CD14-positive monocyte (primary cell): ENCODE measurements around the gene CARMIL1. TPM values are rescaled to one million over a fixed set of nuclear protein-coding genes. Genes with fewer than 3 reads are reported as not detected.

Source experiments
- DNase-seq, 3 donors: peaks; one replicate each; pipeline ENCODE4 v3.0.0-alpha.2; 2011 to 2022
- H2AFZ ChIP-seq: 2 replicates; pipeline ENCODE4 v1.6.0; 2012; ENCODE audit warnings: mild to moderate bottlenecking, low read depth, low read length, inconsistent platforms; ENCODE audit not compliant: insufficient read depth, poor library complexity, severe bottlenecking
- H3K27ac ChIP-seq, 2 donors: 1 replicate in 1 of 2; 2 replicates in 1 of 2; pipeline ENCODE4 v1.5.1; 2012 to 2013; ENCODE audit warnings: low read length in 2 of 2, control low read depth in 1 of 2, inconsistent platforms in 1 of 2, low read depth in 1 of 2, mild to moderate bottlenecking in 1 of 2
- H3K27me3 ChIP-seq, 2 donors: one replicate each; pipeline versions ENCODE4 v1.6.0 to v1.6.1; 2011 to 2013; ENCODE audit warnings: low read length in 2 of 2; ENCODE audit not compliant: control insufficient read depth in 2 of 2, insufficient read depth in 2 of 2
- H3K36me3 ChIP-seq, 2 donors: replicated peaks in 1 of 2; 1 replicate in 1 of 2; 2 replicates in 1 of 2; pipeline versions ENCODE4 v1.5.1 to v1.6.1; 2012 to 2013; ENCODE audit warnings: low read length in 2 of 2, control low read depth in 1 of 2, inconsistent platforms in 1 of 2, mild to moderate bottlenecking in 1 of 2; ENCODE audit not compliant: insufficient read depth in 2 of 2, control insufficient read depth in 1 of 2
- H3K4me1 ChIP-seq, 2 donors: 1 replicate in 1 of 2; 2 replicates in 1 of 2; pipeline versions ENCODE4 v1.5.1 to v1.6.1; 2012 to 2013; ENCODE audit warnings: low read length in 2 of 2, control low read depth in 1 of 2, inconsistent platforms in 1 of 2, mild to moderate bottlenecking in 1 of 2, moderate library complexity in 1 of 2; ENCODE audit not compliant: insufficient read depth in 2 of 2, control insufficient read depth in 1 of 2
- H3K4me2 ChIP-seq: replicated peaks from 2 replicates; pipeline ENCODE3; 2012; ENCODE audit warnings: low read length, moderate library complexity, mild to moderate bottlenecking; ENCODE audit not compliant: poor library complexity, severe bottlenecking; ENCODE audit errors: extremely low read depth
- H3K4me3 ChIP-seq, 3 experiments: fragments of 200-600 bp in 1 of 3; sonication (generic) in 1 of 3; replicated peaks in 1 of 3; 1 replicate in 2 of 3; 2 replicates in 1 of 3; pipeline ENCODE4 v1.5.1; 2011 to 2013; ENCODE audit warnings: low read length in 3 of 3, mild to moderate bottlenecking in 3 of 3, control low read depth in 2 of 3, low read depth in 2 of 3, inconsistent platforms in 1 of 3, moderate library complexity in 1 of 3
- H3K79me2 ChIP-seq: 2 replicates; pipeline ENCODE4 v1.6.0; 2012; ENCODE audit warnings: mild to moderate bottlenecking, control low read depth, inconsistent platforms, low read length, moderate library complexity; ENCODE audit not compliant: insufficient read depth
- H3K9ac ChIP-seq: 2 replicates; pipeline ENCODE4 v1.6.0; 2017; ENCODE audit warnings: low read length, mild to moderate bottlenecking; ENCODE audit not compliant: insufficient read depth, poor library complexity, severe bottlenecking
- H3K9me3 ChIP-seq, 2 donors: replicated peaks in 1 of 2; 1 replicate in 1 of 2; 2 replicates in 1 of 2; pipeline versions ENCODE4 v1.5.1 to v1.6.1; 2012 to 2013; ENCODE audit warnings: low read length in 2 of 2, control low read depth in 1 of 2; ENCODE audit not compliant: control insufficient read depth in 1 of 2, insufficient read depth in 1 of 2
- H4K20me1 ChIP-seq: 2 replicates; pipeline ENCODE4 v1.6.0; 2012; ENCODE audit warnings: mild to moderate bottlenecking, low read length, control low read depth, moderate library complexity; ENCODE audit not compliant: insufficient read depth
- H3K27ac Mint-ChIP-seq, 7 donors: one replicate each; pipeline ENCODE4 v1.8.0; 2020; ENCODE audit warnings: mild to moderate bottlenecking in 7 of 7, mixed read lengths in 7 of 7, moderate library complexity in 6 of 7, inconsistent platforms in 2 of 7
- H3K27me3 Mint-ChIP-seq, 3 donors: one replicate each; pipeline ENCODE4 v1.8.0; 2021 to 2022; ENCODE audit warnings: low read depth in 3 of 3, mild to moderate bottlenecking in 3 of 3, mixed read lengths in 3 of 3, moderate library complexity in 3 of 3, inconsistent platforms in 1 of 3
- H3K36me3 Mint-ChIP-seq, 2 donors: one replicate each; pipeline ENCODE4 v1.8.0; 2020; ENCODE audit warnings: mixed read lengths in 2 of 2, inconsistent platforms in 1 of 2, mild to moderate bottlenecking in 1 of 2
- H3K4me1 Mint-ChIP-seq: one replicate; pipeline ENCODE4 v1.8.0; 2020; ENCODE audit warnings: mild to moderate bottlenecking, mixed read lengths
- H3K4me3 Mint-ChIP-seq, 2 donors: one replicate each; pipeline ENCODE4 v1.8.0; 2020; ENCODE audit warnings: mild to moderate bottlenecking in 2 of 2, mixed read lengths in 2 of 2, moderate library complexity in 1 of 2
- H3K9me3 Mint-ChIP-seq, 7 donors: one replicate each; pipeline ENCODE4 v1.8.0; 2020 to 2022; ENCODE audit warnings: mixed read lengths in 7 of 7, mild to moderate bottlenecking in 6 of 7, moderate library complexity in 6 of 7, inconsistent platforms in 2 of 7
- WGBS: methylation state at CpG from one replicate; pipeline ENCODE4 v1.1.5; 2013; ENCODE audit warnings: missing lambda C conversion rate; ENCODE audit not compliant: insufficient coverage; 5-methylcytosine and 5-hydroxymethylcytosine counted together
- intact Hi-C, 2 donors: fragments of 100-400 bp; cut with micrococcal nuclease; formaldehyde crosslinking; loops; one replicate each; pipeline versions ENCODE4 v1.15.0 to v1.15.1; 2023
- polyA plus RNA-seq, 3 donors: library from polyadenylated mRNA; depleted of rRNA in 1 of 3; unstranded in 2 of 3; stranded (reverse) in 1 of 3; fragments of 300-500 nt in 2 of 3; fragments of >200 nt in 1 of 3; fragmentation: Illumina TruSeq in 2 of 3; gene quantifications; 1 replicate in 2 of 3; 2 replicates in 1 of 3; pipeline ENCODE4 v1.2.3, GENCODE V29; 2012 to 2021
- TF ChIP-seq, protein P1 (sequence below): fragments of 200-600 bp; IDR thresholded peaks from one replicate; pipeline ENCODE4 v1.8.0; 2022; ENCODE audit warnings: antibody characterized with exemption, mild to moderate bottlenecking

CARMIL1 gene
- polyA plus RNA-seq, 3 donors: 0.30 to 0.49 (median 0.41) TPM

DNA sequence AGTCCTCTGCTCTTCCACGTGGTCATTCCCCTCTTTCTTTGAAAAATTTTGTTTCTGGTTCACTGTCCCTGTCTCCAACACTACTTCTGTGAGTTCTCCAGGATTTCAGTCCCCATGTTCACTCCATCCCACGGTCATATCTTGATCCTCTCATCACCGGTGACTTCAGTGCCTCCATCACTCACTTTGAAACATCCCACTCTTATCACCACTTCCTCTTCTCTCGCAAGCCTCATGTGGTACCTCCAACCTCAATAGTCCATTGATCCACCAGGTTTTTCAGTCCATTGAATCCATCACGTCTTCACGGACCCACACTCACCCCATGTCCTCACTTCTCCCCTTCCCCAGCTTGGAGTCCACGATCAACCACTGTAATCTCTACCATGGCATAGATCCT lies 64.8 kb downstream of the CARMIL1 start:
- H3K9me3 ChIP-seq: no peaks in the 10 kb centered on the region
- no peak overlapping the region for H3K4me2 ChIP-seq
- Mint-ChIP-seq H3K27me3 (peaks cover 0 to 5% (median 2%) of the 10 kb centered on the region in 3 donors), H3K36me3 (peaks cover 0 to 10% of the 10 kb centered on the region in 2 donors), H3K9me3 (no peaks in the 10 kb centered on the region), H3K27ac (no peak overlapping the region), H3K4me1 (peaks cover 5% of the 10 kb centered on the region), H3K4me3 (no peak overlapping the region)
- intact Hi-C loops: no loop called here
- H3K9ac ChIP-seq: no peak overlapping the region
- H4K20me1 ChIP-seq: no peaks in the 10 kb centered on the region
- no peaks in the 10 kb centered on the region for H3K79me2 ChIP-seq
- DNase-seq: no peak
- TF ChIP-seq, protein P1, sequence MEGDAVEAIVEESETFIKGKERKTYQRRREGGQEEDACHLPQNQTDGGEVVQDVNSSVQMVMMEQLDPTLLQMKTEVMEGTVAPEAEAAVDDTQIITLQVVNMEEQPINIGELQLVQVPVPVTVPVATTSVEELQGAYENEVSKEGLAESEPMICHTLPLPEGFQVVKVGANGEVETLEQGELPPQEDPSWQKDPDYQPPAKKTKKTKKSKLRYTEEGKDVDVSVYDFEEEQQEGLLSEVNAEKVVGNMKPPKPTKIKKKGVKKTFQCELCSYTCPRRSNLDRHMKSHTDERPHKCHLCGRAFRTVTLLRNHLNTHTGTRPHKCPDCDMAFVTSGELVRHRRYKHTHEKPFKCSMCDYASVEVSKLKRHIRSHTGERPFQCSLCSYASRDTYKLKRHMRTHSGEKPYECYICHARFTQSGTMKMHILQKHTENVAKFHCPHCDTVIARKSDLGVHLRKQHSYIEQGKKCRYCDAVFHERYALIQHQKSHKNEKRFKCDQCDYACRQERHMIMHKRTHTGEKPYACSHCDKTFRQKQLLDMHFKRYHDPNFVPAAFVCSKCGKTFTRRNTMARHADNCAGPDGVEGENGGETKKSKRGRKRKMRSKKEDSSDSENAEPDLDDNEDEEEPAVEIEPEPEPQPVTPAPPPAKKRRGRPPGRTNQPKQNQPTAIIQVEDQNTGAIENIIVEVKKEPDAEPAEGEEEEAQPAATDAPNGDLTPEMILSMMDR: no peak
- H3K36me3 ChIP-seq: no peaks in the 10 kb centered on the region
- H2AFZ ChIP-seq: no peak overlapping the region
- H3K27ac ChIP-seq: no peak overlapping the region
- no peak overlapping the region for H3K4me3 ChIP-seq
- H3K27me3 ChIP-seq: no peaks in the 10 kb centered on the region
- H3K4me1 ChIP-seq: no peaks in the 10 kb centered on the region
- WGBS: 92% methylated on average over 7 of the region's 7 CpGs

DNA sequence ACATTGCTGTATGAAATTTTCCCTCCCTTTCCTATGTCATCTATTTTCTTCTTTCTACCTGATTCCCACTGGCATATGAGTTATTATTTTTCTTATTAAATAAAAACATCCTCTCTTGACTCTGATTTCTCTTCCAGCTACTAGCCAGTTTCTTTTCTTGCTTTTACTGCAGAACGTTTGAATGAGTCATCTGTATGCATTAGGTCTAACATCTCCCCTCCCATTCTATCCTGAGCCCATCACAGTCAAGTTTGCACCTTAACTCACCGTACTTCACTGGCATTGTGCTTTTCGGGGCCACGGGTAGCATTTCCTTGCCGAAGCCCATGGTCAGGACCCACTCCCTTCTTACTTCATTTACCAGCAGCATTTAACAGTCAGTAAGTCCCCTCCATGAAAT lies 65.7 kb downstream of the CARMIL1 start:
- H3K4me1 Mint-ChIP-seq: peaks cover 5% of the 10 kb centered on the region
- H3K27me3 ChIP-seq: no peaks in the 10 kb centered on the region
- peaks cover 0 to 7% (median 2%) of the 10 kb centered on the region in 3 donors for H3K27me3 Mint-ChIP-seq
- WGBS: 92% methylated on average over 5 of the region's 5 CpGs
- no peaks in the 10 kb centered on the region for H3K36me3 ChIP-seq
- no peak overlapping the region for H2AFZ ChIP-seq
- H3K27ac Mint-ChIP-seq: no peak overlapping the region
- H3K79me2 ChIP-seq: no peaks in the 10 kb centered on the region
- no peak overlapping the region for H3K4me3 ChIP-seq
- DNase-seq: no peak
- H3K9ac ChIP-seq: no peak overlapping the region
- no peak overlapping the region for H3K27ac ChIP-seq
- no peaks in the 10 kb centered on the region for H3K4me1 ChIP-seq
- TF ChIP-seq, protein P1: no peak
- no peaks in the 10 kb centered on the region for H3K9me3 ChIP-seq
- H3K36me3 Mint-ChIP-seq: peaks cover 0 to 4% of the 10 kb centered on the region in 2 donors
- no peak overlapping the region for H3K4me2 ChIP-seq
- no peaks in the 10 kb centered on the region for H4K20me1 ChIP-seq
- no peaks in the 10 kb centered on the region for H3K9me3 Mint-ChIP-seq
- intact Hi-C loops: no loop called here
- H3K4me3 Mint-ChIP-seq: no peak overlapping the region
